ENCODE results near the gene FNTB. TPM values are rescaled to one million over a fixed set of nuclear protein-coding genes. Genes with fewer than 3 reads are reported as not detected.

Gene FNTB
- total and polyA plus RNA-seq, 9 of the 15 experiments (the other 6 are each of a cell fraction or from before 2014, with no cell fraction given), result 6.9 to 23.2 (median 12.2) TPM

DNA sequence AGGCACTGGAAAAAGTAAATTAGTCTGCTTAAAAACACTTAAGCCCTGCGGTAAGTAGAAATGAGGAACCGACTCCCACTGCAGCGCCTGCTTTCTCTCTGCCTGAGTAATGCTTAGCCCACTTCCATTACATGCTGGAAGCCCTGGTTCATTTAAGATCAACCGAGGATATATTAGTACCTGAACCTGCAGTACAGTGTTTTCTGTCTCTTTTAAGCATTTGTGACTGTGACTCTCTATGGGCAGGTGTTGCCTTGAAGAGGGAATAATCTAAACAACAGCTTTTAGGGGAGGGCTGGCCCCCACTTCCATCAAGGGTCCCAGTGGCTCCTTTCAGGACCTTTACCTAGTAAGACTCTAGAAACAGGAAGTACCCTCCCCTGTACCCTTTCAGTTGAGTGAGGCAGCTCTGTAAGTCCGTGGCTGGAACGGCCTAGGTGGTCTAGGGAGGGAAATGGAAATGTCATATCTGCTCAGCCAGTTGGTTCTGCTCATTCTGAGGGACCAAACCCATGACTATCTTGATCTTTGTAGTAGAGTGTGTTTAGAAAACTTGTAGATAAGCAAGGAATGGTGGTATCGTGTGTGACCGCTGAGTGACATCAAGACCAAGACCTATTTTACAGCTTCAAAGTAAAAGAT lies 56.2 kb downstream of the FNTB start (continued):
- TF ChIP-seq ELF4 (CRISPR knock-in tag; IDR thresholded peaks at IDR 0.05), result peak; percentile 92
- TF ChIP-seq ZFPM2 (CRISPR knock-in tag; IDR thresholded peaks at IDR 0.05), result no peak
- TF ChIP-seq, protein P1, sequence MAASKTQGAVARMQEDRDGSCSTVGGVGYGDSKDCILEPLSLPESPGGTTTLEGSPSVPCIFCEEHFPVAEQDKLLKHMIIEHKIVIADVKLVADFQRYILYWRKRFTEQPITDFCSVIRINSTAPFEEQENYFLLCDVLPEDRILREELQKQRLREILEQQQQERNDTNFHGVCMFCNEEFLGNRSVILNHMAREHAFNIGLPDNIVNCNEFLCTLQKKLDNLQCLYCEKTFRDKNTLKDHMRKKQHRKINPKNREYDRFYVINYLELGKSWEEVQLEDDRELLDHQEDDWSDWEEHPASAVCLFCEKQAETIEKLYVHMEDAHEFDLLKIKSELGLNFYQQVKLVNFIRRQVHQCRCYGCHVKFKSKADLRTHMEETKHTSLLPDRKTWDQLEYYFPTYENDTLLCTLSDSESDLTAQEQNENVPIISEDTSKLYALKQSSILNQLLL (CRISPR knock-in tag; IDR thresholded peaks at IDR 0.05; ENCODE audit: borderline replicate concordance), result no peak
- no peak for TF ChIP-seq SLC30A9 (CRISPR knock-in tag; IDR thresholded peaks at IDR 0.05)
- peak; percentile 83 for TF ChIP-seq POLR2AphosphoS5 (IDR thresholded peaks at IDR 0.05; ENCODE audit: control insufficient read depth, insufficient read depth, low read depth, low read length)
- TF ChIP-seq ARID2 (IDR thresholded peaks at IDR 0.05), result no peak
- peak; percentile 81 for TF ChIP-seq PRDM10 (IDR thresholded peaks at IDR 0.05; ENCODE audit: partially characterized antibody)
- no peak for TF ChIP-seq ZNF830 (CRISPR knock-in tag; IDR thresholded peaks at IDR 0.05)
- TF ChIP-seq ESRRB (CRISPR knock-in tag; IDR thresholded peaks at IDR 0.05; ENCODE audit: borderline replicate concordance), result no peak
- TF ChIP-seq NUFIP1 (IDR thresholded peaks at IDR 0.05; ENCODE audit: partially characterized antibody), result no peak
- peak; percentile 49 for TF ChIP-seq ZNF766 (CRISPR knock-in tag; conservative IDR thresholded peaks at IDR 0.05)
- TF ChIP-seq ELF2 (CRISPR knock-in tag; IDR thresholded peaks at IDR 0.05), result no peak
- no peak; the same call in 1 of the 2 replicates for TF ChIP-seq MTA1 (IDR thresholded peaks at IDR 0.05; ENCODE audit: borderline replicate concordance)
- TF ChIP-seq KHSRP (IDR thresholded peaks at IDR 0.05), result peak; percentile 31; the same call in 1 of the 2 replicates
- peak; percentile 80; the same call in 1 of the 2 replicates for TF ChIP-seq ZBED1 (IDR thresholded peaks at IDR 0.05)
- TF ChIP-seq PHF21A (IDR thresholded peaks at IDR 0.05; ENCODE audit: borderline replicate concordance, low read depth), result no peak
- no peak for TF ChIP-seq ZNF354B (CRISPR knock-in tag; IDR thresholded peaks at IDR 0.05)
- no peak for TF ChIP-seq THRAP3 (IDR thresholded peaks at IDR 0.05; ENCODE audit: borderline replicate concordance)
- TF ChIP-seq ZNF212 (CRISPR knock-in tag; IDR thresholded peaks at IDR 0.05), result no peak
- no peak for TF ChIP-seq KLF13 (tag; IDR thresholded peaks at IDR 0.05; ENCODE audit: borderline replicate concordance, low read depth)
- no peak for TF ChIP-seq ZKSCAN8 (CRISPR knock-in tag; IDR thresholded peaks at IDR 0.05)
- no peak for TF ChIP-seq SMARCB1 (IDR thresholded peaks at IDR 0.05; ENCODE audit: insufficient read length, low read depth)
- TF ChIP-seq ZFP36 (IDR thresholded peaks at IDR 0.05; ENCODE audit: low read depth, low read length, partially characterized antibody), result no peak
- no peak for TF ChIP-seq ZNF444 (CRISPR knock-in tag; IDR thresholded peaks at IDR 0.05)
- TF ChIP-seq HDAC2 (IDR thresholded peaks at IDR 0.05), result peak; percentile 27; the same call in 1 of the 2 replicates
- TF ChIP-seq GTF2F1 (IDR thresholded peaks at IDR 0.05; ENCODE audit: low read depth, low read length), result no peak
- TF ChIP-seq ZBTB8A (IDR thresholded peaks at IDR 0.05; ENCODE audit: partially characterized antibody), result no peak
- no peak for TF ChIP-seq PRMT5 (CRISPR knock-in tag; IDR thresholded peaks at IDR 0.05)
- TF ChIP-seq DIDO1 (tag; IDR thresholded peaks at IDR 0.05; ENCODE audit: low read depth), result no peak

Measured in K562 (cell line).